SKM-1 treated with dmso at 0.1 percent for 144 hours (cell line): ENCODE data around the gene GPNMB.
"Not testable (repeated sequence)": the region's sequence is repeated elsewhere in the genome, so short reads cannot be mapped to it uniquely, and the experiment has no call there.

Source experiments
- DNase-seq: peaks from one replicate; lab custom pipeline; 2025; ENCODE audit not compliant: unreplicated experiment; lab: John Stamatoyannopoulos, UW

The GPNMB gene

GRCh38 chr7:23246555-23246954 is at the start of gene GPNMB:
Gene GPNMB, plus strand, starts transcription at chr7:23246775. Its CDS starts 83 bp downstream, at chr7:23246858.
- no peak for DNase-seq

GRCh38 chr7:23197745-23198144 is 48.8 kb upstream of the GPNMB start:
- DNase-seq, result not testable (repeated sequence)

- DNase-seq, result no peak
Measured at GRCh38 chr7:23200331-23200730, 46.2 kb upstream of the GPNMB start.

GRCh38 chr7:23204241-23204640 is 42.3 kb upstream of the GPNMB start:
- no peak for DNase-seq

- DNase-seq, result no peak
Measured at GRCh38 chr7:23205577-23205908, 41.0 kb upstream of the GPNMB start.

- no peak for DNase-seq
Measured at GRCh38 chr7:23205909-23206767, 40.4 kb upstream of the GPNMB start.

- DNase-seq, result peak; percentile 2
Measured at GRCh38 chr7:23207021-23207420, 39.6 kb upstream of the GPNMB start.

GRCh38 chr7:23207884-23208283 is 38.7 kb upstream of the GPNMB start:
- no peak for DNase-seq

GRCh38 chr7:23208316-23208715 is 38.3 kb upstream of the GPNMB start:
- DNase-seq, result peak; percentile 7

GRCh38 chr7:23210506-23210905 is 36.1 kb upstream of the GPNMB start:
- peak; percentile 71 for DNase-seq

GRCh38 chr7:23211589-23211988 is 35.0 kb upstream of the GPNMB start:
- no peak for DNase-seq

GRCh38 chr7:23212395-23212794 is 34.2 kb upstream of the GPNMB start:
- no peak for DNase-seq

- no peak for DNase-seq
Measured at GRCh38 chr7:23212841-23213240, 33.7 kb upstream of the GPNMB start.

- DNase-seq, result no peak
Measured at GRCh38 chr7:23213755-23214154, 32.8 kb upstream of the GPNMB start.

GRCh38 chr7:23214423-23214822 is 32.2 kb upstream of the GPNMB start:
- DNase-seq, result no peak

GRCh38 chr7:23214938-23215337 is 31.6 kb upstream of the GPNMB start:
- DNase-seq, result no peak

GRCh38 chr7:23216021-23216420 is 30.6 kb upstream of the GPNMB start:
- peak; percentile 79 for DNase-seq

GRCh38 chr7:23218196-23218595 is 28.4 kb upstream of the GPNMB start:
- DNase-seq, result no peak

- no peak for DNase-seq
Measured at GRCh38 chr7:23220690-23221305, 25.8 kb upstream of the GPNMB start.

- no peak for DNase-seq
Measured at GRCh38 chr7:23222439-23223030, 24.0 kb upstream of the GPNMB start.

GRCh38 chr7:23224364-23224763 is 22.2 kb upstream of the GPNMB start:
- not testable (repeated sequence) for DNase-seq

- no peak for DNase-seq
Measured at GRCh38 chr7:23226844-23227450, 19.6 kb upstream of the GPNMB start.
